Endothelial cell of umbilical vein (primary cell): Measurements from ENCODE around the gene KRTAP4-4. TPM values are rescaled to one million over a fixed set of nuclear protein-coding genes. Genes with fewer than 3 reads are reported as not detected.

Experiments used
- BruUV-seq: library from RNA; stranded (reverse); fragments of 400-500 nt; replicated peaks from 2 replicates; lab custom pipeline; 2021; lab: Mats Ljungman, UMichigan
- CTCF ChIA-PET: fragments of 300-600, 350-600 bp; sonication (Branson Sonifier 250); formaldehyde crosslinking; loops from one replicate; lab custom pipeline; 2021; ENCODE audit warnings: antibody characterized with exemption, inconsistent platforms; lab: Charles Lee
- POLR2A ChIA-PET: fragments of 300-600, 350-600 bp; sonication (Branson Sonifier 250); formaldehyde crosslinking; loops from one replicate; lab custom pipeline; 2021; ENCODE audit warnings: antibody characterized with exemption, inconsistent platforms; lab: Charles Lee
- DNase-seq: peaks from one replicate; pipeline ENCODE4 v3.0.0-alpha.2; 2011; ENCODE audit warnings: low read depth, low spot score
- FAIRE-seq: peaks from 2 replicates; lab custom pipeline; 2011; peaks lifted over from hg19 to GRCh38; lab: Jason Lieb, UNC
- H2AFZ ChIP-seq: 2 replicates; pipeline ENCODE4 v1.6.0; 2012; ENCODE audit warnings: low read depth, low read length, control low read depth, inconsistent platforms
- H3K27ac ChIP-seq: 2 replicates; pipeline ENCODE4 v1.5.1; 2011; ENCODE audit warnings: low read depth, mild to moderate bottlenecking, control low read depth, low read length, moderate library complexity; ENCODE audit not compliant: insufficient read depth
- H3K27me3 ChIP-seq, 2 experiments: 2 replicates each; pipeline versions ENCODE4 v1.6.0 to v1.6.1; 2011; ENCODE audit warnings: low read length in 2 of 2, mixed read lengths in 1 of 2; ENCODE audit not compliant: control insufficient read depth in 2 of 2, insufficient read depth in 2 of 2
- H3K36me3 ChIP-seq, 2 experiments: 2 replicates in 1 of 2; 3 replicates in 1 of 2; pipeline ENCODE4 v1.5.1; 2011; ENCODE audit warnings: low read length in 2 of 2, mild to moderate bottlenecking in 1 of 2, moderate library complexity in 1 of 2; ENCODE audit not compliant: control insufficient read depth in 2 of 2, insufficient read depth in 2 of 2; ENCODE audit errors: extremely low read depth in 1 of 2
- H3K4me1 ChIP-seq: 3 replicates; pipeline ENCODE4 v1.5.1; 2011; ENCODE audit warnings: mild to moderate bottlenecking, low read length; ENCODE audit not compliant: control insufficient read depth, insufficient read depth; ENCODE audit errors: extremely low read depth
- H3K4me2 ChIP-seq: 2 replicates; pipeline ENCODE4 v1.6.1; 2011; ENCODE audit warnings: low read length, control low read depth, mixed read lengths; ENCODE audit not compliant: insufficient read depth
- H3K4me3 ChIP-seq, 3 experiments: fragments of 200-600 bp in 1 of 3; sonication (generic), shearing (Covaris generic) in 1 of 3; replicated peaks in 1 of 3; 2 replicates each; pipeline ENCODE4 v1.5.1; 2011 to 2016; ENCODE audit warnings: control low read depth in 3 of 3, low read length in 3 of 3, mild to moderate bottlenecking in 2 of 3, inconsistent platforms in 1 of 3, low read depth in 1 of 3, moderate library complexity in 1 of 3; ENCODE audit not compliant: insufficient read depth in 1 of 3
- H3K79me2 ChIP-seq: 2 replicates; pipeline ENCODE4 v1.6.0; 2012; ENCODE audit warnings: low read length, inconsistent platforms; ENCODE audit not compliant: control insufficient read depth, insufficient read depth
- H3K9ac ChIP-seq: replicated peaks from 2 replicates; pipeline ENCODE3; 2011; ENCODE audit warnings: low read length, control low read depth; ENCODE audit not compliant: insufficient read depth; ENCODE audit errors: extremely low read depth
- H3K9me1 ChIP-seq: replicated peaks from 3 replicates; pipeline ENCODE4 v1.6.0; 2011; ENCODE audit warnings: mild to moderate bottlenecking, low read length; ENCODE audit not compliant: control insufficient read depth, insufficient read depth; ENCODE audit errors: extremely low read depth
- H3K9me3 ChIP-seq: replicated peaks from 2 replicates; pipeline ENCODE4 v1.5.1; 2012; ENCODE audit warnings: low read length, inconsistent platforms; ENCODE audit not compliant: control insufficient read depth, insufficient read depth
- H4K20me1 ChIP-seq: replicated peaks from 2 replicates; pipeline ENCODE3; 2011; ENCODE audit warnings: mild to moderate bottlenecking, low read length; ENCODE audit not compliant: control insufficient read depth, insufficient read depth; ENCODE audit errors: extremely low read depth
- FOS ChIP-seq: IDR thresholded peaks from 2 replicates; pipeline ENCODE4 v1.6.1; 2011; ENCODE audit warnings: mild to moderate bottlenecking, low read length, moderate library complexity, borderline replicate concordance; ENCODE audit not compliant: insufficient read depth
- GATA2 ChIP-seq: IDR thresholded peaks from 2 replicates; pipeline ENCODE4 v1.7.0; 2011; ENCODE audit warnings: low read depth, mild to moderate bottlenecking, moderate library complexity, mixed read lengths, low read length; ENCODE audit not compliant: insufficient read length, insufficient read depth
- POLR2AphosphoS5 ChIP-seq: IDR thresholded peaks from 2 replicates; pipeline ENCODE4 v1.6.1; 2012; ENCODE audit warnings: low read depth, mild to moderate bottlenecking, control low read depth, low read length, moderate library complexity; ENCODE audit not compliant: insufficient read depth
- dilution Hi-C: fragments of 300-500 bp; cut with MboI; formaldehyde crosslinking; loops from one replicate; pipeline ENCODE4 v1.15.0; 2019; ENCODE audit warnings: low sequenced_read_pairs; ENCODE audit not compliant: extremely low pct_ligation_motif_present
- intact Hi-C: fragments of 100-400 bp; cut with micrococcal nuclease; formaldehyde crosslinking; loops from one replicate; pipeline ENCODE4 v1.10.0; 2022
- polyA plus RNA-seq, 4 experiments: library from polyadenylated mRNA; depleted of rRNA in 3 of 4; stranded (reverse) in 3 of 4; unstranded in 1 of 4; fragments of >200 nt; gene quantifications; 2 replicates each; pipeline versions ENCODE4 v1.2.1 to v1.2.3, GENCODE V29; 2011 to 2012; ENCODE audit warnings: missing spikeins in 1 of 4
- total RNA-seq: library from RNA; stranded (reverse); gene quantifications from 2 replicates; pipeline ENCODE4 v1.2.3, GENCODE V29; 2021
- TF ChIP-seq, protein P1 (sequence below): IDR thresholded peaks from 2 replicates; pipeline ENCODE4 v1.6.1; 2011; ENCODE audit not compliant: insufficient read depth, insufficient read length

Gene KRTAP4-4
- total and polyA plus RNA-seq, 2 donors (not counting 3 experiments of a cell fraction or from before 2014, with no cell fraction given): not detected

DNA sequence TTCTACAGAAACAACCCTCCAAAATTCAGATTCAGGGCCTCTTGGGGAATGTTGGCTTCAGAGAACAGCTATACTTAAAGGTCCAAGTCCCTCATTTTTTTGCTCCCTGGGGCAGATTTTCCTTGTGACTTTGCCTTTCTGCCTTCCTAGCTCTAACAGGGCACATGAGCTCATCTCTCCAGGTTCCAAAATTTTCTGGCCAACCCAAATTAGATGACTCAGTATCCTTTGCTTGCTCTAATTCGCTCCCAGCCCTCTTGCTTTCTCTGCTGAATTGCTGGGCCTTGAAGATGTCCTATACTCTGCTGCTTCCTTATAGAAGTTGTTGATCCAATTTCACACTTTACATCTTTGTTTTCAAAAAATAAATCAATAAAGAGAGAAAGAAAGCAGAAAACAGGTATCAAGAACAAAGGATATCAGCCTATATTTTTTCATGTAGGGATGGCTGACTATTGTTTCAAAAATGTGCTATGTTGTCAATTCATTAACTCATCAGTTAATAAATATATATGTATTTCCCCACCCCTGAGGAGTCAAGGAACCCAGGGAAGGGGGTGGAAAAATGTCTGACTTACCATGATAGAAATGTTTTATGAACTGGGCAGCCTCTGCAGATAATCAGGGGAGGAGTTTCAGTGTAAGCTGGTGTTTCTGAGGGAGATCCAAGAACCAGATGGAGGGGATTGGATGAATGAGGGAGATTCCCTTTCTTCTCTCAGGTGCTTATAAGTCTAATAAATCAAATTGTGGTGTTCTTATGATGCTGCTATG, 18.5 kb upstream of the KRTAP4-4 start:
- CTCF ChIA-PET: interaction anchor here (1.0 kb wide), 1 partner anchor 322 kb away, joined by 3 read pairs; no protein-coding TSS in a partner anchor
- dilution Hi-C loops: no loop called here
- no peak overlapping the region for H3K4me2 ChIP-seq

GRCh38 chr17:41178341-41178740, 17.8 kb upstream of the KRTAP4-4 start:
- Histone ChIP-seq H3K36me3 (no peaks in the 10 kb centered on the region), H3K4me2 (no peak overlapping the region), H3K27me3 (no peaks in the 10 kb centered on the region), H3K9ac (no peak overlapping the region), H3K4me3 (no peak overlapping the region), H2AFZ (no peak overlapping the region), H3K9me3 (no peaks in the 10 kb centered on the region), H3K27ac (no peak overlapping the region), H4K20me1 (no peaks in the 10 kb centered on the region), H3K4me1 (no peaks in the 10 kb centered on the region), H3K79me2 (no peaks in the 10 kb centered on the region), H3K9me1 (no peaks in the 10 kb centered on the region)
- intact Hi-C loops (no loop called here), dilution Hi-C loops (no loop called here)
- TF ChIP-seq, protein P1, sequence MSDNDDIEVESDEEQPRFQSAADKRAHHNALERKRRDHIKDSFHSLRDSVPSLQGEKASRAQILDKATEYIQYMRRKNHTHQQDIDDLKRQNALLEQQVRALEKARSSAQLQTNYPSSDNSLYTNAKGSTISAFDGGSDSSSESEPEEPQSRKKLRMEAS: no peak
- no peak for TF ChIP-seq FOS
- POLR2A ChIA-PET: no interaction called here
- CTCF ChIA-PET: interaction anchor here (1.0 kb wide), 1 partner anchor 321 kb away, joined by 3 read pairs; no protein-coding TSS in a partner anchor
- BruUV-seq: no TSS peak
- DNase-seq (no peak), FAIRE-seq (no peak)

More for the DNA sequence above, 18.5 kb upstream of the KRTAP4-4 start:
- Histone ChIP-seq H3K9ac (no peak overlapping the region), H3K79me2 (no peaks in the 10 kb centered on the region), H3K4me1 (no peaks in the 10 kb centered on the region), H3K4me3 (no peak overlapping the region), H3K27me3 (no peaks in the 10 kb centered on the region), H3K9me1 (no peaks in the 10 kb centered on the region), H3K9me3 (no peaks in the 10 kb centered on the region), H3K27ac (no peak overlapping the region), H2AFZ (no peak overlapping the region), H3K36me3 (no peaks in the 10 kb centered on the region), H4K20me1 (no peaks in the 10 kb centered on the region)
- TF ChIP-seq POLR2AphosphoS5 (no peak), GATA2 (no peak)
- intact Hi-C loops: no loop called here
- no peak for DNase-seq
- POLR2A ChIA-PET: no interaction called here
- FAIRE-seq: no peak
- BruUV-seq: no TSS peak
